ENCODE measurements around the gene CHTOP.
"Not testable (repeated sequence)": the region's sequence is repeated elsewhere in the genome, so short reads cannot be mapped to it uniquely, and the experiment has no call there.

Gene CHTOP

DNA sequence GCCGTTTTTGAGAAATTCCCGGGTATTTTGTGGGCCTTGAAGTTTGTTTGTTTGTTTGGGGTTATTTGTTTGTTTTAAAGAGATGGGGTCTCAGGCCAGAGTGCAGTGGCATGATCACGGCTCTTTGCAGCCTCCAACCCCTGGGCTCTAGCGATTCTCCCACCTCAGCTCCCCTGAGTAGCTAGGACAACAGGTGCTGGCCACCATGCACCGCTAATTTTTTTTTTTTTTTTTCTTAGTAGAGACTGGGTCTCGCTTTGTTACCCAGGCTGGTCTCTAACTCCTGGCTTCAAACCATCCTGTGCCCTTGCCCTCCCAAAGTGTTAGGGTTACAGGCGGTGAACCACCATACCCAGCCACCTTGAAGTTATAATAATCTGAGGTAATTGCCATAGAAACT, 2.0 kb downstream of the CHTOP start:
- DNase-seq: no peak

- DNase-seq: no peak
Observed at GRCh38 chr1:153636312-153636711, 2.4 kb downstream of the CHTOP start.

GRCh38 chr1:153638261-153638660, 4.4 kb downstream of the CHTOP start:
- DNase-seq: no peak

GRCh38 chr1:153639280-153639679, 5.4 kb downstream of the CHTOP start:
- no peak for DNase-seq

DNA sequence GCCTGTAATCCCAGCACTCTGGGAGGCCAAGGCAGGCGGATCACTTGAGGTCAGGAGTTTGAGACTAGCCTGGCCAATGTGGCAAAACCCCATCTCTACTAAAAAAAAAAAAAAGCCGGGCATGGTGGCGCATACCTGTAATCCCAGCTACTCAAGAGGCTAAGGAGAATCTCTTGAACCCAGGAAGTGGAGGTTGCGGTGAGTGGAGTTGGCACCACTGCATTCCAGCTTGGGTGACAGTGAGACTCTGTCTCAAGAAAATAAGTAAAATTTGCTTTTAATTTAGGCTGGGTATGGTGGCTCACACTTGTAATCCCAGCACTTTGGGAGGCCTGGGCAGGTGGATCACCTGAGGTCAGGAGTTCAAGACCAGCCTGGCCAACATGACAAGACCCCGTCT, 6.3 kb downstream of the CHTOP start:
- not testable (repeated sequence) for DNase-seq

DNA sequence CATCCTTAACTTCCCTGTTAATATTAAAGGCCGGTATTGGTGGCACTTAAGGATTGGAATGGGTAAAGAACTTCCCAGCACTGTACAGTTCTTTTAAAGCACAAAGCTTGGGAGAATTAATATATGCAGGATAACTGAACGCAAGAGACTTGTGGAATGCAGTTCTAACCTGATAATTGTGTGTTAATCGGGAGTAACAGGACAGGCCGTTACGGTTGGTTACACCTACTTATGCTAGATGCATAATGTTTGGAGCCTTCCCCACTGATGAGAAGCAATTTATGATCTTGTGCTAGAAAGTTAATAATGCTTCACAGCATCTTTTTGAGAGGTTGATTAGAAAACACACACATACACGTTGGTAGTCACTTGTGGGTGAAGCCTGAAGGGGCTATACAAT, 7.0 kb downstream of the CHTOP start:
- DNase-seq: no peak

- DNase-seq: no peak
Observed at GRCh38 chr1:153642161-153642560, 8.3 kb downstream of the CHTOP start.

DNA sequence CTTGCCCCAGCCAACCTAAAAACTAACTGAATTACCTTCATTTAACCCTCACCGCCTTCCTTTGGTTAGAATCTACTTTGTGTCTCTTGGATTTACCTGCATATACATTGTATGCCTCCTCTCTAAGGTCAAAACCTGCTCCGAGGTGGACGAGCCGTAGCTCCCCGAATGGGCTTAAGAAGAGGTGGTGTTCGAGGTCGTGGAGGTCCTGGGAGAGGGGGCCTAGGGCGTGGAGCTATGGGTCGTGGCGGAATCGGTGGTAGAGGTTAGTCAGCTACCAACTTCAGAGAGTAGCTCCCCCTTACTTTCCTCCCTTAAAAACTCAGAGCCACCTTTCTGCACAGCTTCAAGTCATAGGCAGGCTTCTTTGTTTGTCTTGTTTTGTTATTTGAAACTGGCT, 9.2 kb downstream of the CHTOP start:
- DNase-seq: no peak

- no peak for DNase-seq
Observed at GRCh38 chr1:153643816-153644215, 9.9 kb downstream of the CHTOP start.

DNA sequence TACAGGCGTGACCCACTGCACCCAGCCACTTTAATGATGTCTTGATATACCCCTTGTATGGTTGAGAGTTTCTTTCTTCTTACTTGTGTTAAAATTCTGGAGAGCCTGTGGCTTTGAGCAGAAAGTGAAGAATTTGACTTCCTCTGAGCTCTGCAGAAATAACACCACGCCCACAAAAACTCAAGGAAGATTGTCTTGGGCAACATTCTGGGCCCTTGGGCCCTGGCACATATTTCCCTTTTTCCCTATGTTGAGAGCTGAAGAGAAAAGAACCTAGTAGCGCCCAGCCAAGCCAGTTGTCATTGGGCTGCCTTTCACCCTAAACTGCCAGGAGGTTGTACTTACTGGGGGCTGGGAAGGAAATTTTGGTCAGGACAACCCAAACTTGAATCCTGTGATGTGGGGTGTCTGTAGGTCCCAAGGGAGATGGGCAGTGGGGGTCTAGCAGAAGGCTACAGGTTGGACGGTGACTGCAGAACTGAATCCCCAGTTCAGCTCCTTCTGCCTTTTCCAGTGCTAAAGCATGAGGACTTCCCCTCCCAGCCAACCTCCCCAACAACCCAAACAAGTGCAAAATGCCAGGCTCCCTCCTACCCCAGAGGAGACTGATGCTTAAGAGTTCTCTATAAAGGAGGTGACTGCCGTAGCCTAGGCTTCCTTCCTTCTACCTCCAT, 12.9 kb downstream of the CHTOP start:
- no peak for DNase-seq

- no peak for DNase-seq
Observed at GRCh38 chr1:153647346-153647714, 13.5 kb downstream of the CHTOP start.

DNA sequence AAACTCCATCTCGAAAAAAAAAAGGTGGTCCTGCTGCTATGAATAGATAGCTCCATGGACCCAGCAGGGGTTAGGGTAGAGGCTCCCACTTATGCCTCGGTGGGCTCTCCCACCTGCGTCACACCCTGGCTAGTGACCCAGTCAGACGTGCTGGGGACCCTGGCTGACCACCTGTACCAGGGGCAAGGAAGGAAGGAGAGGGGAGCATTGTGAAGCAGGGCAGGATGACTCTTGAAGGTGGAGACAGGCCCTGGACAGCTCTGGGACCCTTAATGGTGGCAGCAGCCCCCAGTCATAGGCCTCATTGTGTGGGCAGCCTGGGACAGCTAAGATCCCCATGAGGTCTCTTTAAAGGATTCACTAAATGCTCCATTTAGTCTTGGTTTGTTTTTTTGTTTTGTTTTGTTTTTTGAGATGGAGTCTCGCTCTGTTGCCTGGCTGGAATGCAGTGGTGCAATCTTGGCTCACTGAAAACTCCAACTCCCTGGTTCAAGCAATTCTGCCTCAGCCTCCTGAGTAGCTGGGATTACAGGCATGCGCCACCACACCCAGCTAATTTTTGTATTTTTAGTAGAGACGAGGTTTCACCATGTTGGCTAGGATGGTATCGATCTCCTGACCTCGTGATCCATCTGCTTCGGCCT, 14.3 kb downstream of the CHTOP start:
- DNase-seq: no peak

GRCh38 chr1:153649137-153649862, 15.4 kb downstream of the CHTOP start:
- DNase-seq: no peak

- no peak for DNase-seq
Observed at GRCh38 chr1:153649863-153650235, 16.0 kb downstream of the CHTOP start.

DNA sequence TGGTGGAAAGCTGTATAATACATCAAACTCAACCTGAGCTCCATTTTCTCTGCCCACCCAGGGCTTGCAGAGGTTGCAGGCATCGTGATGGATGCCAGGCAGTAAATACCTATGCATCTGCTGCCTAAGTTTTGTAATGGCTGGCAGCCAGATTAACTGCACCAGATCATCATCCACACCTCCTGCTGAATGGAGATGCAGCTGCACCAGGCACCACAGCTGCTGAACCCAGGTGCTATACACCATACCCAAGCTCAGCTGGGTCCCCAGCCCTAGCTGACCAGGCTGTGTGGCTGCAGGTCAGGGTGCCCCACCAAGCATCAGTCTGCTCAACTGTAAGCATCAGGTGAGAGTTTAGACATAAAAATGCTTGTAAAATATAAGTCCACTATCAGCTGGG, 17.9 kb downstream of the CHTOP start:
- no peak for DNase-seq

GRCh38 chr1:153652805-153653500, 19.1 kb downstream of the CHTOP start:
- no peak for DNase-seq

DNA sequence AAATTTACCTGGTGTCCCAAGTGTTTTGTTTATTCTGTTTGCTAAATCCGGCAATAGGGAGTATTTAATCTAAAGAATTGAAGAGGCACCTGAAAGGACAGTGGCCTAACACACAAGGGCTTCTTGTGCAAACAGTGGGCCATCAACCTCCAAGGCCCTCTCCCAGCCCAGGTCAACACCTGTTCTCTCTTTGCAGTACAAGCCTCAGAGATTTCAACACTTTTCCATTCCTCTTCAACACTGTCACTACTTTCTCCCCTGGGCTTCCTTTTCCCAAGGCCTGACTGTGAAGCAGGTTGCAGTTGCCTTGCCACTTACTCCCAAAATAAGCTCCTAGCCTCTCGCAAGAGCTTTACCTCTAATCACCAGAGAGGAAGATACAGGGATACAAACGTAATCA, 21.5 kb downstream of the CHTOP start:
- DNase-seq: no peak

DNA sequence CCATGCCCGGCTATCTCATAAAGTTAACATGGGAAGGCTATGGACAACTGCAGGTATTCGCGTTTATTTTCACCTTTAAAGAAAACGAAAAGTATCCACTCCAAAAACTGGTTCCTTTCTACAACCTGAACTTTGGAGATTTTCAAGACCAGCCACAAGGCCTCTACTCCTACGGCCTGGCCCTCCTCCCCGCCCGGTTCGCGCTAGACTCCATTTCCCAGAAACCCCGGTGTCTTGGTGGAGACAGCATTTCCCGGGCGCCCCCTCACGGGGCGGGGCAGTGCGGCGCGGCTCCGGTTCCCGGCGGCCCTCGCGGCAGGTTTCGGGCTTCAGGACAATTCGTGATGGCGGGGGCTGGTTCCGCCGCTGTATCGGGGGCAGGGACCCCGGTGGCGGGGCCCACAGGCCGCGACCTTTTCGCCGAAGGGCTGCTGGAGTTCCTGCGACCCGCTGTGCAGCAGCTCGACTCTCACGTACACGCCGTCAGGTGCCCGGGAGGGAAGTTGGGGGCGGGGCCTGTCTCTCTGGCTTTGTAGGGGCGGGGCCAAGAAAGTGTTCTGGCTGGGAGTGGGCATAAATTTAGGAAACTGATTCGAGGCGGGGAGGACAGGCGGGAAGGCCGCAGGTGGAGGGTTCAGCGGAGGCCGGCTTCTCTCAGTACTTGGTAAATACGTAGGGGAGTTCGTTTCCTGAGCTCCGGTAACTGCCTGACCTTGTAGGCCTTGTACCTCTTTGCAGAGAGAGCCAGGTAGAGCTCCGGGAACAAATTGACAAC, 24.7 kb downstream of the CHTOP start, which contains the start of gene SNAPIN:
Gene SNAPIN, plus strand, starts transcription at position 304 of the 775 bp plus-strand sequence. Its CDS starts 41 bp downstream, at position 345.
- peak; percentile 97 for DNase-seq

DNA sequence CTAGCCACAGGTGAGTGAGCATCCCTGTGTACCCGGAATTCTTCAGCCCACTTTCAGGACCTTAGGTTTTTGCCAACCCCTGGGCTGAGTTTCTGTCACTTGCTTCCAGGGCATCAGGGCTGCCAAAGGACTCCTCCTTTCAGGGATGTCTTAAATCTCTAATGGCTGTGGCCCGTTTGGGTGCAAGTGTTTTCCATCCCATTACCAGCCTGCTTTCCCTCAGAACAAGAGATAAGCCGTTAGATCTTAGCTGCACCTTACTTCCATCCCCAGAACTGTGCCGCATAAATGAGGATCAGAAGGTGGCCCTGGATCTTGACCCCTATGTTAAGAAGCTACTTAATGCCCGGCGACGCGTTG, 25.3 kb downstream of the CHTOP start:
- no peak for DNase-seq

- DNase-seq: no peak
Observed at GRCh38 chr1:153659656-153660055, 25.8 kb downstream of the CHTOP start.

DNA sequence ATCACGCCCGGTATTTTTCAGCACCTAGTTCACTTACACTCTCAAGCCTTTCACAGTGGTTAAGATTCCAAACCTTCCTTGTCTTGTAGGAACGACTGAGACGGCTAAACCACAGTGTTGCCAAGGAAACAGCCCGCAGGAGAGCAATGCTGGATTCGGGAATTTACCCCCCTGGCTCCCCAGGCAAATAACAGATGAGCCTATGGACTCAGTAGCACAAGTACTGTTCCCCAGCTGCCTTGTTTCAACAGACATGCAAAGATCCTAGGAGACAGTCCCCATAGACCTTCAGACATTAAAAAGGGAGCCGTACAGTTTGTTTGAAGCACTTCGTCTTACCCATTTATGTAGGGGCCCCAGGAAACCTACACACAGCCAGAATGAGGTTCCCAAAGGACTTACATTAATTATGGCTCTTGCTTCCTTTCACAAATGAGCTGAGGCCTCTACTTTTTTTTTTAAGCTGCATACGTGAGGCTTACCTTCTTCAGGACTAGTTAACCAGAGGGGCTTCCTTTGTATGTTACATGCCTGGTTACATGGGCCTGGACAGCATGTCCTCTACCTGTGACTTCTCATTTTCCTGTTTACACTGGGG, 27.3 kb downstream of the CHTOP start:
- no peak for DNase-seq

- no peak for DNase-seq
Observed at GRCh38 chr1:153662269-153662668, 28.4 kb downstream of the CHTOP start.
